GM20431 (cell line): ENCODE data around the gene TP73.

Experiments
- in situ Hi-C: fragments of 300-500 bp; cut with MseI, MboI; formaldehyde crosslinking; loops from one replicate; pipeline ENCODE4 v1.15.0; 2020; ENCODE audit warnings: low sequenced_read_pairs; ENCODE audit not compliant: unreplicated experiment

The TP73 gene

GRCh38 chr1:3700631-3701030 is 48.3 kb downstream of the TP73 start:
- in situ Hi-C loops: no loop called here

DNA sequence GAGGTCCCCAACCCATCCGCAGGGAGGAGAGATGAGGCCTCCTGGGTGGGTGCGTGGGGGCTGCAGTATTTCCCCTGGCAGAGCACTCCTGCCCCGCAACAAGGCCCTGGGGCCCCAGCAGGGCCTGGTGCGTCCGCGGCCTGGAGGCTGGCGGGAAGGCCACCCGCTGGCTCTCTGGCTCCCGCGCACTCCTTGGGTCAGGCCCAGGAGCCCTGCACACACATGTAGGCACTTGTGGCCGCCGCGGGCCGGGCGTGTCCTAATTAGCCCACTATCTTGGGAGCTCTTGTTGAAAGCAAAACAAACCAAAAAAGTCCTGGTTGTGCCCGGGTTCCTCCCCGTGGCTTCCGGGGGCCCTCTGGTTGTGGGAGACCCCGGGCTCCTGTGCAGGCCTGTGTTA is 50.2 kb downstream of the TP73 start:
- in situ Hi-C loops: no loop called here

GRCh38 chr1:3702990-3703728 is 50.8 kb downstream of the TP73 start:
- in situ Hi-C loops: no loop called here

- in situ Hi-C loops: no loop called here
Measured at GRCh38 chr1:3703786-3704371, 51.6 kb downstream of the TP73 start.

GRCh38 chr1:3705341-3705950 is 53.1 kb downstream of the TP73 start:
- in situ Hi-C loops: no loop called here

DNA sequence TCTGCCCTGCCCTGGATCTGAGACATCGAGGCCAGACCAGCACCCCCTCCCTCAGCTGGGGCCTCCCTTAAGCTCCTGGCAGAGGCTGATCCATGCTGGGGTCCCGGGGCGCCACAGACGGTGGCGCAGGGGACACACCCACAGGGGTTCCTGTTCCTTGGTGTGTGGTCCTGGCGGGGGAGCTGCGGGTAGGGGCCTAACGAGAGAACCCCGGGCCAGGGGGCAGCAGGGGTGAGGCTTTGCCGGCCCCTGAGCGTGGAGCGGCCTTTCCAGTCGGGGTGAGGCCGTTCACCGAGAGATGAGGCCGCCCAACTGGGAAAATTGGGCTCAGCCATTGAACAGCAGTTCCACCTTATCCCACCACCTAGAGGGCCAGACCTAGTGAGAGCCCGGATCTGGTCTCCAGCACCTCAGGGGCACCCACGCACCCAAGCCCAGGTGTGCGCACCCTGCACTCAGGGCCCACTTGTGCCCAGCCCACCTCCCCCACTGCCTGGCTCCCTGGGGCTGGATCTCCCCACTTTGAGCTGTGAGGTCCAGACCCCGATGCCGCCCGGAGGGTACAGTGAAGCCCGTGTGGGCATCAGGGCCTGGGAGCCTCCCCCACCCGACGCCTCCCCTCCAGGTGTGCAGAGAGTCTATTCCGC is 54.5 kb downstream of the TP73 start:
- in situ Hi-C loops: no loop called here

- in situ Hi-C loops: no loop called here
Measured at GRCh38 chr1:3707298-3707938, 55.1 kb downstream of the TP73 start.

GRCh38 chr1:3707939-3708328 is 55.6 kb downstream of the TP73 start:
- in situ Hi-C loops: no loop called here

DNA sequence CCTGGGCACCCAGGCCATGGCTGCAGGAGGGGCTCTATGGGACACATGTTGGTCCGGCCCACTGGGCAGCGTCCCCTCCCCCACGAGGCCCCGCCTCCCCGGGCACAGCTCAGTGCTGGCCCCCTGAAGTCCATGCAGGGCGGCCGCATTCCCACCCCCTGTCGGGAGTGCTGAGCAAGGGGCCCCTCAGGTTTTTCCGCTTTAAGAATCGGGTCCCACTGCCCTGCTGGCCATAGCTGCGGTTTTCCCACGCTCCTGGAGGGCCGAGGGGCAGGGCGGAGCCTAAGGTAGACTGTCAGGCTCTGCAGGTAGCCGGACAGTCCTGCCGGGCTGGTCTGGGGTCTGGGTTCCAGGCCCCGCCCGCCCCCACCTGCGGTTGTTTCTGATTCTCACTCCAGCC is 56.5 kb downstream of the TP73 start:
- in situ Hi-C loops: no loop called here

GRCh38 chr1:3710251-3710650 is 57.9 kb downstream of the TP73 start:
- in situ Hi-C loops: no loop called here

DNA sequence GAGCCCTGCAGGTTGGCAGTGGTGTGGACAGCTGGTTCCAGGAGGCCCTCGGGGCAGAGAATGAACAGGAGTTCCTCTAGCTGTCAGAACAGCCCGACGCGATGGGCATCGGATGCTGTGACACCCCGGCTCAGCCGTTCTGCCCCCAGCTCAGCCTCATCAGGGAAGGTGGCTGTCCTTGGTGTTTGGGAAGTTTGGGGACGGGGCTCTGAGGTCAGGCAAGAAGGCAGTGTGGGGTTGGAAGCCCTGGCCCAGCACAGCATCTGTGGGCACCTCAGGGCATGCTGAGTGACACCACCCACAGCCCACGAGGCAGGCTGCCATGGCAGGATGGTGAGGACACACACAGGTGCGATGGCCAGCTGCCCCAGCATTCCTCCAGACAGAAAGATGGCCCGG is 59.1 kb downstream of the TP73 start:
- in situ Hi-C loops: no loop called here

GRCh38 chr1:3711780-3712451 is 59.6 kb downstream of the TP73 start:
- in situ Hi-C loops: no loop called here

GRCh38 chr1:3712573-3713535 is 60.5 kb downstream of the TP73 start:
- in situ Hi-C loops: no loop called here

- in situ Hi-C loops: no loop called here
Measured at GRCh38 chr1:3713840-3714239, 61.5 kb downstream of the TP73 start.

DNA sequence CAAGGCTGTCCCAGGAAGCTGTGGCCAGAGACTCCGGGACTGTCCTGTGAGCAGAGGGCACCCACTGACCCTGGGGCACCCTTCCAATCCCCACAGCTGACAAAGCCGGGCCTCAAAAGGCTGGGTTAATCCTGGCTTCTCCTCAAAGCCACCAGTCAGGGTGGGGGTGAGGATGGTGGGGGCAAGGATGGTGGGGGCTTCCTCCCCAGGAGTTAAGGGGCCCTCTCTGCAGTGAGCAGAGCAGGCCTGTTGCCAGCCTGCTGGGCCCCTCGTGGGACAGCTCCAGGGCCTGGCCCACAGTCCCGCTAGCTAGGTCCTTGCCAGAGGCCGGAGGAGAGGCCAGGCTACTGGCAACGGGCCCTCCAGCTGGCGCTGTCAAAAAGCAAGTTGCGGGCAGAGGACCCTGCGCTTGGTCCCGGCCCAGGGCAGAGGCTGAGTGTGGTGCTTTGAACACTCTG is 62.0 kb downstream of the TP73 start:
- in situ Hi-C loops: no loop called here

- in situ Hi-C loops: no loop called here
Measured at GRCh38 chr1:3714814-3715213, 62.5 kb downstream of the TP73 start.

DNA sequence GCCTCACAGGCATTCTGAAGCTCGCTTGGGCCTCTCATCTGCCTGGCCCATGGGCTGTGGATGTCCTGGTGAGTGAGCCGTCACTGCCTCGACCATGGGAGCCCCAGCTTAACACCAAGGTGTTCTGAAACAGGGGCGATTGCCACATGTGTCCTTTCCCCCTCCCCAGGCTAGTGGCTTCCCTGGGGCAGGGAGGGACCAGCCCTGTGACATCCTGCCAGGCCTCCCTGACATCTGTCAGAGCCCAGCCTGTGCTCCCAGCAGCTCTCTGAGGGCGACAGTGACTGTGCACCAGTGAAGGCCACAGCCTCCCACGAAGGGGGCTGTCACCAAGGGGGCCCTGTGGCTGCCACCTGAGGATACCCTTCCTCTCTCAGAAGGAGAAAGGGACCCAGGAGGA is 64.0 kb downstream of the TP73 start:
- in situ Hi-C loops: no loop called here

DNA sequence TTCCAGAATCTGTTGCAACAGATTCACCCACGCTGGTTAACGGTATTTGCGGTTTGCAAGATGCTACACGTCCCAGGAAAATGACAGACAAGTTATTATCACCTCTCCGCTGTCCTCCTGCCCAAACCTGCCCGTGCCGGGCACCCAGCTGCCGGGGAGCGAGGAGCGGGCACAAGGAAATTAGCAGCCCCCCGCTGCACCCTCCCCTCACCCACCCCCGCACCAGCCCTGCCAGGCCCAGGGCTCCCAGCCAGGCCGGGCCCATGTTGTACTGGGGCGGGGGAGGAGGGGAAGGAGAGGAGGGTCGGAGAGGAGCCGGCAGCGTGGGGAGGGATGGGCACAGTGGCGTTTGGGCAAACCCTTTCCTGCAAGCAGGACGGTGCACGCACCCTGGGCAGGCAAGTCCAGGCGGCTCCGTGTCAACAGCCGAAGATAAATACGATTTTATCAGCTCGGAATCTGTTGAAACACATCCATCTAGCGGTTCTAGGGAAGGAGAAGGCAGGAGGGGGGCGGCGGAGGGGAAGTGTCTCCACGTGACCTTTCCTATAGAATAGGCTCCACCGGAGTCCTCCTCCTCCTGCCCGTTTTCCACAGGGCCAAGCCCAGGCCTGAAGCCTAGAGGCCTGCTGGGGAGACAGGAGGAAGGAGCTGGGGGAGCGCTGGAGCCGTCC is 64.9 kb downstream of the TP73 start:
- in situ Hi-C loops: no loop called here
